ENCODE results near the gene SORCS1.
A peak's percentile ranks its signal among the peaks of the same experiment; 100 is the strongest.

Gene SORCS1

GRCh38 chr10:107019154-107019553 lies 145.4 kb downstream of the SORCS1 start:
- TF ChIP-seq, protein P1, sequence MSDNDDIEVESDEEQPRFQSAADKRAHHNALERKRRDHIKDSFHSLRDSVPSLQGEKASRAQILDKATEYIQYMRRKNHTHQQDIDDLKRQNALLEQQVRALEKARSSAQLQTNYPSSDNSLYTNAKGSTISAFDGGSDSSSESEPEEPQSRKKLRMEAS (IDR thresholded peaks at IDR 0.05), result no peak
- no peak for TF ChIP-seq ZBTB7A (IDR thresholded peaks at IDR 0.05; ENCODE audit: low read depth)
- no peak for TF ChIP-seq YY1 (IDR thresholded peaks at IDR 0.05; ENCODE audit: low read depth)
- no peak for TF ChIP-seq EP300 (IDR thresholded peaks at IDR 0.05; ENCODE audit: borderline replicate concordance)
- TF ChIP-seq CREB1 (IDR thresholded peaks at IDR 0.05; ENCODE audit: low read depth), result no peak
- TF ChIP-seq TEAD4 (IDR thresholded peaks at IDR 0.05), result no peak
- TF ChIP-seq CEBPB (IDR thresholded peaks at IDR 0.05), result no peak
- no peak for TF ChIP-seq TAF1 (IDR thresholded peaks at IDR 0.05; ENCODE audit: low read depth)
- TF ChIP-seq TCF12 (IDR thresholded peaks at IDR 0.05; ENCODE audit: low read depth), result no peak
- no peak for TF ChIP-seq RAD21 (IDR thresholded peaks at IDR 0.05; ENCODE audit: low read depth)
- no peak for TF ChIP-seq USF1 (IDR thresholded peaks at IDR 0.05)
- TF ChIP-seq NFIC (IDR thresholded peaks at IDR 0.05), result no peak
- TF ChIP-seq REST (IDR thresholded peaks at IDR 0.05; ENCODE audit: low read depth), result no peak
- TF ChIP-seq EGR1 (IDR thresholded peaks at IDR 0.05), result no peak

- TF ChIP-seq EP300 (IDR thresholded peaks at IDR 0.05; ENCODE audit: borderline replicate concordance) (no peak), YY1 (IDR thresholded peaks at IDR 0.05; ENCODE audit: low read depth) (no peak), USF1 (IDR thresholded peaks at IDR 0.05) (no peak)
These were observed 151.1 kb downstream of the SORCS1 start for GRCh38 chr10:107013258-107014006.

DNA sequence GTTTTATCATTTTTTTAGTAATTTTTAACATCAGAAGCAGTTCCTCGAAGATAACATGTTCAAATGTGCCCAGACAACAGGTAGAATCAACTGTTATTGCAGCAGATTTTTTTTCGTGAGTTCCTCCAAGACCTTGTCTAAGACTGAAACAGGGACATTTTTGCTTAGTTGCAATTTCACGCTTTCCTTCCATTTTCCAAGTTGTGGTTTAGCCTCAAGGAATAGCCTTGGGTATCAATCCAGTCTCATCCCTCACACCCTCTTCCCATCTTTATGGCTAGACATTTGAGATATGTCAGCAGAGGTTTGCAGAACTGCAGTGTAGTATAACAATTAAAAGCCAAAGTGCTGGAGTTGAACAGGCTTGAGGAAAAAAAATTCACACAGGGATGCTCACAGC lies 152.5 kb downstream of the SORCS1 start:
- no peak for TF ChIP-seq USF1 (IDR thresholded peaks at IDR 0.05)
- TF ChIP-seq EP300 (IDR thresholded peaks at IDR 0.05; ENCODE audit: borderline replicate concordance), result no peak
- no peak for TF ChIP-seq TAF1 (IDR thresholded peaks at IDR 0.05; ENCODE audit: low read depth)
- no peak for TF ChIP-seq CREB1 (IDR thresholded peaks at IDR 0.05; ENCODE audit: low read depth)
- TF ChIP-seq TEAD4 (IDR thresholded peaks at IDR 0.05), result no peak
- TF ChIP-seq ZBTB7A (IDR thresholded peaks at IDR 0.05; ENCODE audit: low read depth), result no peak
- no peak for TF ChIP-seq YY1 (IDR thresholded peaks at IDR 0.05; ENCODE audit: low read depth)

GRCh38 chr10:107011105-107011504 lies 153.4 kb downstream of the SORCS1 start:
- TF ChIP-seq EGR1 (IDR thresholded peaks at IDR 0.05), result no peak
- TF ChIP-seq RAD21 (IDR thresholded peaks at IDR 0.05; ENCODE audit: low read depth), result 0 out of 2 replicates have a peak, but pooled peaks have one; percentile 1

DNA sequence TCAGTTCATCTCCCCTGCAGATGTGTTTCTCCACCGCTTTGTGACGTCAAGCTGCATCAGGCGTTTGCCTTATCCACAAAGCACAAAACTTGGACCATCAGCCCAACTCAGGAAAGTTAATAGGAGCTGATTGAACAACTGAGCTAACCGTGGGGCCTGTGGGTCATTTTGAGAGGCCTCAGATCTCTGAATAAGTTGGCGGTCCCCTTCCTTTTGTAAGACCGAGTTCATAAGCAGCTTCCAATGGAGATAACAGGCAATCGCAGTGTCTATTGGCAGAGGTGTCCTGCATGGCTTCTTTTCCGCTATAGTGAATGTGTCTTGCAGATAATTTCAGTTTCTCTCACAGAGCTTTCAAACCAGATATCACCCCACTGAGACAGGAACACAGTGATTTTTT lies 154.0 kb downstream of the SORCS1 start:
- TF ChIP-seq ZBTB7A (IDR thresholded peaks at IDR 0.05; ENCODE audit: low read depth) (no peak), TCF12 (IDR thresholded peaks at IDR 0.05; ENCODE audit: low read depth) (no peak)

- TF ChIP-seq USF1 (IDR thresholded peaks at IDR 0.05) (no peak), CEBPB (IDR thresholded peaks at IDR 0.05) (no peak), RAD21 (IDR thresholded peaks at IDR 0.05; ENCODE audit: low read depth) (no peak), ZBTB7A (IDR thresholded peaks at IDR 0.05; ENCODE audit: low read depth) (no peak), TAF1 (IDR thresholded peaks at IDR 0.05; ENCODE audit: low read depth) (no peak), TCF12 (IDR thresholded peaks at IDR 0.05; ENCODE audit: low read depth) (no peak), YY1 (IDR thresholded peaks at IDR 0.05; ENCODE audit: low read depth) (no peak), FOXM1 (IDR thresholded peaks at IDR 0.05; ENCODE audit: borderline replicate concordance, low read depth) (no peak), EP300 (IDR thresholded peaks at IDR 0.05; ENCODE audit: borderline replicate concordance) (no peak), NFIC (IDR thresholded peaks at IDR 0.05) (no peak), REST (IDR thresholded peaks at IDR 0.05; ENCODE audit: low read depth) (no peak), TEAD4 (IDR thresholded peaks at IDR 0.05) (no peak), EGR1 (IDR thresholded peaks at IDR 0.05) (no peak)
- TF ChIP-seq, protein P1 (IDR thresholded peaks at IDR 0.05), result no peak
These were observed 160.1 kb downstream of the SORCS1 start for GRCh38 chr10:107004362-107004761.

All from Ishikawa (cell line).